Measurements from ENCODE around the gene TEX22.

TEX22 gene

DNA sequence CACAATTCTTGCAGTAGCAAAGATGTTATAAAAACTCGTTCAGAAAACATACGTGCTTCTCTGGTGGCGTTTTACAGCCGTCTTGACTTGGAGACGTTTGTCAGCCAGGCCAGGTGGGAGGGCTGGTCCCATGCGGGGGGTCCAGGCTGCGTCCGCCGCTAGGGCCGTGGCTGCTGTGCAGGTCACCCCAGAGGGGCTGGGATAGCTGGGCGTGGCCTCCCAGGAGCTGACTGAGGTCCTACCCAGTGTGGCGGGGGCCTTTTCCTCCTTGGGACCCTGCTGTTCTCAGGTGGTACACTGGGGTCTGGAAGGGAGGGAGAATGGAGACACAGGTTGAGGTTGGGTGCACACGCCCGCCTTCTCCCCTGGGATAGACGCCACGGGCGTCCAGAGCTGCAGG lies 46.5 kb downstream of the TEX22 start:
- no peak for ATAC-seq

DNA sequence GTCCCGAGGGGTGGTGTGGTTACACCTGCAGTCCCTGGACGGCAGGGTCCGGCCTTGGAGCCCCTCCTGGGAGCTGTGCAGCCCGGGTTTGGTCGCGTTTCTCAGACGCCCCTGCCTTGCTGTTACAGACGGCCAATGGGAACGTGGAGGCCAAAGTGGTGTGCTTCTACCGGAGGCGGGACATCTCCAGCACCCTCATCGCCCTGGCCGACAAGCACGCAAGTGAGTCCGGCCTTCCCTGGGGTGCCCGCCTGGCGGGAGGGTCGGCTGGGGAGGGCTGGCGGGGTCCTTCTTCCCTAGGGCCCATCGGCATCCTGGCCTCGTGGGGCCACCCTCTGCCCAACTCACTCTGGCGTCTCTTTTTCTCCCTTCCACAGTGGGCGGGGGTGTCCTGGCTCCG lies 47.0 kb downstream of the TEX22 start:
- TF ChIP-seq OSR1 (CRISPR knock-in tag; IDR thresholded peaks at IDR 0.05) (no peak), PPARA (CRISPR knock-in tag; IDR thresholded peaks at IDR 0.05; ENCODE audit: borderline replicate concordance) (no peak), ARNTL (CRISPR knock-in tag; IDR thresholded peaks at IDR 0.05; ENCODE audit: borderline replicate concordance, low read depth) (no peak), ZNF70 (CRISPR knock-in tag; IDR thresholded peaks at IDR 0.05) (no peak), ZNF565 (CRISPR knock-in tag; conservative IDR thresholded peaks at IDR 0.05; ENCODE audit: low read depth) (no peak), GLIS3 (CRISPR knock-in tag; IDR thresholded peaks at IDR 0.05) (no peak), ZFP3 (CRISPR knock-in tag; IDR thresholded peaks at IDR 0.05) (no peak), TCF4 (CRISPR knock-in tag; IDR thresholded peaks at IDR 0.05; ENCODE audit: borderline replicate concordance) (no peak), ESRRG (CRISPR knock-in tag; IDR thresholded peaks at IDR 0.05) (no peak), ZNF8 (CRISPR knock-in tag; IDR thresholded peaks at IDR 0.05) (no peak), ZFP30 (CRISPR knock-in tag; IDR thresholded peaks at IDR 0.05) (no peak), ZC3H10 (CRISPR knock-in tag; IDR thresholded peaks at IDR 0.05) (no peak), SNAI2 (CRISPR knock-in tag; IDR thresholded peaks at IDR 0.05) (no peak), RARB (CRISPR knock-in tag; IDR thresholded peaks at IDR 0.05) (no peak), CSDC2 (CRISPR knock-in tag; IDR thresholded peaks at IDR 0.05) (no peak)
- TF ChIP-seq, protein P1, sequence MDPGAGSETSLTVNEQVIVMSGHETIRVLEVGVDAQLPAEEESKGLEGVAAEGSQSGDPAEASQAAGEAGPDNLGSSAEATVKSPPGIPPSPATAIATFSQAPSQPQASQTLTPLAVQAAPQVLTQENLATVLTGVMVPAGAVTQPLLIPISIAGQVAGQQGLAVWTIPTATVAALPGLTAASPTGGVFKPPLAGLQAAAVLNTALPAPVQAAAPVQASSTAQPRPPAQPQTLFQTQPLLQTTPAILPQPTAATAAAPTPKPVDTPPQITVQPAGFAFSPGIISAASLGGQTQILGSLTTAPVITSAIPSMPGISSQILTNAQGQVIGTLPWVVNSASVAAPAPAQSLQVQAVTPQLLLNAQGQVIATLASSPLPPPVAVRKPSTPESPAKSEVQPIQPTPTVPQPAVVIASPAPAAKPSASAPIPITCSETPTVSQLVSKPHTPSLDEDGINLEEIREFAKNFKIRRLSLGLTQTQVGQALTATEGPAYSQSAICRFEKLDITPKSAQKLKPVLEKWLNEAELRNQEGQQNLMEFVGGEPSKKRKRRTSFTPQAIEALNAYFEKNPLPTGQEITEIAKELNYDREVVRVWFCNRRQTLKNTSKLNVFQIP (CRISPR knock-in tag; IDR thresholded peaks at IDR 0.05; ENCODE audit: borderline replicate concordance, low read depth): no peak
- TF ChIP-seq, protein P2, sequence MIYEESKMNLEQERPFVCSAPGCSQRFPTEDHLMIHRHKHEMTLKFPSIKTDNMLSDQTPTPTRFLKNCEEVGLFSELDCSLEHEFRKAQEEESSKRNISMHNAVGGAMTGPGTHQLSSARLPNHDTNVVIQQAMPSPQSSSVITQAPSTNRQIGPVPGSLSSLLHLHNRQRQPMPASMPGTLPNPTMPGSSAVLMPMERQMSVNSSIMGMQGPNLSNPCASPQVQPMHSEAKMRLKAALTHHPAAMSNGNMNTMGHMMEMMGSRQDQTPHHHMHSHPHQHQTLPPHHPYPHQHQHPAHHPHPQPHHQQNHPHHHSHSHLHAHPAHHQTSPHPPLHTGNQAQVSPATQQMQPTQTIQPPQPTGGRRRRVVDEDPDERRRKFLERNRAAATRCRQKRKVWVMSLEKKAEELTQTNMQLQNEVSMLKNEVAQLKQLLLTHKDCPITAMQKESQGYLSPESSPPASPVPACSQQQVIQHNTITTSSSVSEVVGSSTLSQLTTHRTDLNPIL (CRISPR knock-in tag; IDR thresholded peaks at IDR 0.05; ENCODE audit: low read depth): no peak
- TF ChIP-seq, protein P3, sequence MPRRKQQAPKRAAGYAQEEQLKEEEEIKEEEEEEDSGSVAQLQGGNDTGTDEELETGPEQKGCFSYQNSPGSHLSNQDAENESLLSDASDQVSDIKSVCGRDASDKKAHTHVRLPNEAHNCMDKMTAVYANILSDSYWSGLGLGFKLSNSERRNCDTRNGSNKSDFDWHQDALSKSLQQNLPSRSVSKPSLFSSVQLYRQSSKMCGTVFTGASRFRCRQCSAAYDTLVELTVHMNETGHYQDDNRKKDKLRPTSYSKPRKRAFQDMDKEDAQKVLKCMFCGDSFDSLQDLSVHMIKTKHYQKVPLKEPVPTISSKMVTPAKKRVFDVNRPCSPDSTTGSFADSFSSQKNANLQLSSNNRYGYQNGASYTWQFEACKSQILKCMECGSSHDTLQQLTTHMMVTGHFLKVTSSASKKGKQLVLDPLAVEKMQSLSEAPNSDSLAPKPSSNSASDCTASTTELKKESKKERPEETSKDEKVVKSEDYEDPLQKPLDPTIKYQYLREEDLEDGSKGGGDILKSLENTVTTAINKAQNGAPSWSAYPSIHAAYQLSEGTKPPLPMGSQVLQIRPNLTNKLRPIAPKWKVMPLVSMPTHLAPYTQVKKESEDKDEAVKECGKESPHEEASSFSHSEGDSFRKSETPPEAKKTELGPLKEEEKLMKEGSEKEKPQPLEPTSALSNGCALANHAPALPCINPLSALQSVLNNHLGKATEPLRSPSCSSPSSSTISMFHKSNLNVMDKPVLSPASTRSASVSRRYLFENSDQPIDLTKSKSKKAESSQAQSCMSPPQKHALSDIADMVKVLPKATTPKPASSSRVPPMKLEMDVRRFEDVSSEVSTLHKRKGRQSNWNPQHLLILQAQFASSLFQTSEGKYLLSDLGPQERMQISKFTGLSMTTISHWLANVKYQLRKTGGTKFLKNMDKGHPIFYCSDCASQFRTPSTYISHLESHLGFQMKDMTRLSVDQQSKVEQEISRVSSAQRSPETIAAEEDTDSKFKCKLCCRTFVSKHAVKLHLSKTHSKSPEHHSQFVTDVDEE (CRISPR knock-in tag; IDR thresholded peaks at IDR 0.05): no peak
- TF ChIP-seq, protein P4, sequence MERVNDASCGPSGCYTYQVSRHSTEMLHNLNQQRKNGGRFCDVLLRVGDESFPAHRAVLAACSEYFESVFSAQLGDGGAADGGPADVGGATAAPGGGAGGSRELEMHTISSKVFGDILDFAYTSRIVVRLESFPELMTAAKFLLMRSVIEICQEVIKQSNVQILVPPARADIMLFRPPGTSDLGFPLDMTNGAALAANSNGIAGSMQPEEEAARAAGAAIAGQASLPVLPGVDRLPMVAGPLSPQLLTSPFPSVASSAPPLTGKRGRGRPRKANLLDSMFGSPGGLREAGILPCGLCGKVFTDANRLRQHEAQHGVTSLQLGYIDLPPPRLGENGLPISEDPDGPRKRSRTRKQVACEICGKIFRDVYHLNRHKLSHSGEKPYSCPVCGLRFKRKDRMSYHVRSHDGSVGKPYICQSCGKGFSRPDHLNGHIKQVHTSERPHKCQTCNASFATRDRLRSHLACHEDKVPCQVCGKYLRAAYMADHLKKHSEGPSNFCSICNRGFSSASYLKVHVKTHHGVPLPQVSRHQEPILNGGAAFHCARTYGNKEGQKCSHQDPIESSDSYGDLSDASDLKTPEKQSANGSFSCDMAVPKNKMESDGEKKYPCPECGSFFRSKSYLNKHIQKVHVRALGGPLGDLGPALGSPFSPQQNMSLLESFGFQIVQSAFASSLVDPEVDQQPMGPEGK (CRISPR knock-in tag; IDR thresholded peaks at IDR 0.05; ENCODE audit: borderline replicate concordance): no peak
- no peak for ATAC-seq

More for the DNA sequence above, 46.5 kb downstream of the TEX22 start:
- TF ChIP-seq ZFP3 (CRISPR knock-in tag; IDR thresholded peaks at IDR 0.05) (no peak), ZNF8 (CRISPR knock-in tag; IDR thresholded peaks at IDR 0.05) (no peak), ZNF565 (CRISPR knock-in tag; conservative IDR thresholded peaks at IDR 0.05; ENCODE audit: low read depth) (no peak), BACH2 (CRISPR knock-in tag; IDR thresholded peaks at IDR 0.05; ENCODE audit: borderline replicate concordance) (no peak), ZFP30 (CRISPR knock-in tag; IDR thresholded peaks at IDR 0.05) (no peak), ZC3H10 (CRISPR knock-in tag; IDR thresholded peaks at IDR 0.05) (no peak), ARNTL (CRISPR knock-in tag; IDR thresholded peaks at IDR 0.05; ENCODE audit: borderline replicate concordance, low read depth) (no peak), CSDC2 (CRISPR knock-in tag; IDR thresholded peaks at IDR 0.05) (no peak)

DNA sequence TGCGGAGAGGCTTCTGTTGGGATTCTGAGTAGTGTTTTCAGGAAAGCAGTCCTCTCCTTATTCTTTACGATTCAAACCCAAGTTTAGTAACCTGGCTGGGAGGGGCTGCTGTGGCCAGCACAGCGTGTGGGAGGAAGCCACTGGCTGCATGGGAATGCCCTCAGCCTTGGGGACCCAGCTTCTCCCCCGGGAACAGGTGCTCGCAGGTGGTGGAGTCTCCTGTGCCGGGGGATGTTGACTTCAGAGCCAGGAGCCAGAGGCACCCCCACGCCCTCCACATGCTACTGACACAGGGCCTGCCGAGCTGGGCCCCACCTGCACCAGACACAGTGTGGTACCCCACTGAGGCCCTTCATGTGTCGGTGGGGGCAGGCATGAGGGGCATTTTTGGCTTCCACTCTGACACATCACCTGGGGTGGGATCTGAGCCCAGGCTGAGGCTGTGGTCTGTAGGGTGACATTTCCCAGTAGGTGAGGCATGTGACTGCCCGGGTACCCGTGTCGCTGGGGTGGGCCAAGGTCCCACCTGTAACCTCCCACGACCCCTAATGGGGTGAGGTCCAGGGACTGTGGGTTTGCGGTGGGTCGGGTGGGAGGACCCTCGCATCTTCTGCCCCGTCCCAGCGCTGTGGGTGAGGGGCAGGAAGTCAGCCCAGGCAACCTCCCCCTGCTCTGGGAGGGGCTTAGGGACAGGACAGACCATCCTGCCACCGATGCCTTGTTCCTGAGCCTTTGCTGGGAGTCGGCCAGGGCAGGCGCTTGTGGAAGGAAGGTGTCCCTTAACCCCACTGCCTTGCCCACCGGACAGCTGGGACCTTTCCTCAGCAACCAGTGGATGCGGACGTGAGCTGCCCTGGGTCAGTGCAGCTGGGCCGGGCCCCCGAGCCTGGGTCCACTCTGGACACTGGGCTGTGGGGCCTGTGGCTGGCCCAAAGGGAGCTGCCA lies 47.8 kb downstream of the TEX22 start:
- ATAC-seq: no peak

More for the DNA sequence above, 47.8 kb downstream of the TEX22 start:
- no peak for TF ChIP-seq ZNF70 (CRISPR knock-in tag; IDR thresholded peaks at IDR 0.05)
- no peak for TF ChIP-seq TOX (CRISPR knock-in tag; IDR thresholded peaks at IDR 0.05; ENCODE audit: borderline replicate concordance)
- no peak for TF ChIP-seq ZNF8 (CRISPR knock-in tag; IDR thresholded peaks at IDR 0.05)
- no peak for TF ChIP-seq ZFP3 (CRISPR knock-in tag; IDR thresholded peaks at IDR 0.05)
- no peak for TF ChIP-seq ZC3H10 (CRISPR knock-in tag; IDR thresholded peaks at IDR 0.05)
